WTC11 (cell line): ENCODE measurements around the gene ZNF804B.

Experiments used
- ETV6 ChIP-seq: sonication (generic); formaldehyde crosslinking; IDR thresholded peaks from 2 replicates; pipeline ENCODE4 v1.8.1; 2022; ENCODE audit warnings: mild to moderate bottlenecking, missing genetic modification reagents
- FOXJ3 ChIP-seq: sonication (generic); formaldehyde crosslinking; IDR thresholded peaks from 2 replicates; pipeline ENCODE4 v1.9.0; 2021; ENCODE audit warnings: missing genetic modification reagents, mild to moderate bottlenecking, borderline replicate concordance
- HMGA2 ChIP-seq: fragments of 250-450 bp; sonication (Bioruptor Pico); IDR thresholded peaks from 2 replicates; pipeline ENCODE4 v1.4.0; 2021; ENCODE audit warnings: mild to moderate bottlenecking, moderate library complexity
- JUN ChIP-seq: sonication (generic); formaldehyde crosslinking; IDR thresholded peaks from 2 replicates; pipeline ENCODE4 v1.8.0; 2023; ENCODE audit warnings: mild to moderate bottlenecking, missing genetic modification reagents
- MYBL2 ChIP-seq: sonication (generic); formaldehyde crosslinking; IDR thresholded peaks from 2 replicates; pipeline ENCODE4 v1.8.1; 2023; ENCODE audit warnings: mild to moderate bottlenecking, moderate library complexity, missing genetic modification reagents
- NR2C2 ChIP-seq: sonication (generic); formaldehyde crosslinking; IDR thresholded peaks from 2 replicates; pipeline ENCODE4 v1.8.0; 2022; ENCODE audit warnings: mild to moderate bottlenecking, missing genetic modification reagents
- TCF7 ChIP-seq: sonication (generic); formaldehyde crosslinking; IDR thresholded peaks from 2 replicates; pipeline ENCODE4 v1.8.0; 2022; ENCODE audit warnings: mild to moderate bottlenecking, low read depth, missing genetic modification reagents, moderate library complexity
- TP53 ChIP-seq: sonication (generic); formaldehyde crosslinking; IDR thresholded peaks from 2 replicates; pipeline ENCODE4 v1.8.1; 2023; ENCODE audit warnings: mild to moderate bottlenecking, missing genetic modification reagents
- TF ChIP-seq, protein P1 (sequence below): fragments of 200-600 bp; IDR thresholded peaks from 2 replicates; pipeline ENCODE4 v1.8.0; 2022; ENCODE audit warnings: antibody characterized with exemption
- TF ChIP-seq, protein P2 (sequence below): sonication (generic); formaldehyde crosslinking; IDR thresholded peaks from 2 replicates; pipeline ENCODE4 v1.8.0; 2022; ENCODE audit warnings: mild to moderate bottlenecking, missing genetic modification reagents
- TF ChIP-seq, protein P3 (sequence below): sonication (generic); formaldehyde crosslinking; IDR thresholded peaks from 2 replicates; pipeline ENCODE4 v1.8.0; 2023; ENCODE audit warnings: missing genetic modification reagents
- TF ChIP-seq, protein P4 (sequence below): sonication (generic); formaldehyde crosslinking; IDR thresholded peaks from 2 replicates; pipeline ENCODE4 v1.8.1; 2023; ENCODE audit warnings: mild to moderate bottlenecking, missing genetic modification reagents, borderline replicate concordance
- TF ChIP-seq, protein P5 (sequence below): sonication (generic); formaldehyde crosslinking; IDR thresholded peaks from 2 replicates; pipeline ENCODE4 v1.8.1; 2022; ENCODE audit warnings: mild to moderate bottlenecking, missing genetic modification reagents, moderate library complexity, borderline replicate concordance
- TF ChIP-seq, protein P6 (sequence below): sonication (generic); formaldehyde crosslinking; IDR thresholded peaks from 2 replicates; pipeline ENCODE4 v1.8.0; 2022; ENCODE audit warnings: mild to moderate bottlenecking, missing genetic modification reagents

DNA sequence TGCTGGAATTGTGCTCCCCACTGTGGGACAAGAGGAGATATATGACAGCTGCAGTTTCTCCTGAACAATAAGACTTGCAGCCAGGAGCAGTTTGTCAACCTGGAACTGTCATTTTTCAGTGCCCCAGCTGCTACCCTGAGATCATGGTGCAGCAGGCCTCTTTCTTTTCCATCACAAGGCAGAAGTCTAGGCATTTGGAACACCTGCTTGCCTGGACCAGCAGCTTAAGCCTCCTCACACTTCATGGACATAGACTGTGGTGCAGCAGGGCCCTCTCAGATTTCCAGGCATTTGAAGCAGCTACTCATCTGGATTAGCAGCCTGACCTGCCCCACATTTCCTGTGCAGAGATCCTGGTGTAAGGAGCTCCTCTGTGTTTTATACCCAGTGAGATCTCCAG is 486.7 kb downstream of the ZNF804B start:
- TF ChIP-seq TCF7 (CRISPR knock-in tag) (no peak), ETV6 (CRISPR knock-in tag) (no peak), TP53 (CRISPR knock-in tag) (no peak), MYBL2 (no peak), JUN (CRISPR knock-in tag) (no peak), HMGA2 (CRISPR knock-in tag) (no peak), FOXJ3 (no peak), NR2C2 (CRISPR knock-in tag) (no peak)
- TF ChIP-seq, protein P1, sequence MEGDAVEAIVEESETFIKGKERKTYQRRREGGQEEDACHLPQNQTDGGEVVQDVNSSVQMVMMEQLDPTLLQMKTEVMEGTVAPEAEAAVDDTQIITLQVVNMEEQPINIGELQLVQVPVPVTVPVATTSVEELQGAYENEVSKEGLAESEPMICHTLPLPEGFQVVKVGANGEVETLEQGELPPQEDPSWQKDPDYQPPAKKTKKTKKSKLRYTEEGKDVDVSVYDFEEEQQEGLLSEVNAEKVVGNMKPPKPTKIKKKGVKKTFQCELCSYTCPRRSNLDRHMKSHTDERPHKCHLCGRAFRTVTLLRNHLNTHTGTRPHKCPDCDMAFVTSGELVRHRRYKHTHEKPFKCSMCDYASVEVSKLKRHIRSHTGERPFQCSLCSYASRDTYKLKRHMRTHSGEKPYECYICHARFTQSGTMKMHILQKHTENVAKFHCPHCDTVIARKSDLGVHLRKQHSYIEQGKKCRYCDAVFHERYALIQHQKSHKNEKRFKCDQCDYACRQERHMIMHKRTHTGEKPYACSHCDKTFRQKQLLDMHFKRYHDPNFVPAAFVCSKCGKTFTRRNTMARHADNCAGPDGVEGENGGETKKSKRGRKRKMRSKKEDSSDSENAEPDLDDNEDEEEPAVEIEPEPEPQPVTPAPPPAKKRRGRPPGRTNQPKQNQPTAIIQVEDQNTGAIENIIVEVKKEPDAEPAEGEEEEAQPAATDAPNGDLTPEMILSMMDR = no peak
- TF ChIP-seq, protein P2, sequence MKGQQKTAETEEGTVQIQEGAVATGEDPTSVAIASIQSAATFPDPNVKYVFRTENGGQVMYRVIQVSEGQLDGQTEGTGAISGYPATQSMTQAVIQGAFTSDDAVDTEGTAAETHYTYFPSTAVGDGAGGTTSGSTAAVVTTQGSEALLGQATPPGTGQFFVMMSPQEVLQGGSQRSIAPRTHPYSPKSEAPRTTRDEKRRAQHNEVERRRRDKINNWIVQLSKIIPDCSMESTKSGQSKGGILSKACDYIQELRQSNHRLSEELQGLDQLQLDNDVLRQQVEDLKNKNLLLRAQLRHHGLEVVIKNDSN (CRISPR knock-in tag) = no peak
- TF ChIP-seq, protein P3, sequence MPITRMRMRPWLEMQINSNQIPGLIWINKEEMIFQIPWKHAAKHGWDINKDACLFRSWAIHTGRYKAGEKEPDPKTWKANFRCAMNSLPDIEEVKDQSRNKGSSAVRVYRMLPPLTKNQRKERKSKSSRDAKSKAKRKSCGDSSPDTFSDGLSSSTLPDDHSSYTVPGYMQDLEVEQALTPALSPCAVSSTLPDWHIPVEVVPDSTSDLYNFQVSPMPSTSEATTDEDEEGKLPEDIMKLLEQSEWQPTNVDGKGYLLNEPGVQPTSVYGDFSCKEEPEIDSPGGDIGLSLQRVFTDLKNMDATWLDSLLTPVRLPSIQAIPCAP (CRISPR knock-in tag) = no peak
- TF ChIP-seq, protein P4, sequence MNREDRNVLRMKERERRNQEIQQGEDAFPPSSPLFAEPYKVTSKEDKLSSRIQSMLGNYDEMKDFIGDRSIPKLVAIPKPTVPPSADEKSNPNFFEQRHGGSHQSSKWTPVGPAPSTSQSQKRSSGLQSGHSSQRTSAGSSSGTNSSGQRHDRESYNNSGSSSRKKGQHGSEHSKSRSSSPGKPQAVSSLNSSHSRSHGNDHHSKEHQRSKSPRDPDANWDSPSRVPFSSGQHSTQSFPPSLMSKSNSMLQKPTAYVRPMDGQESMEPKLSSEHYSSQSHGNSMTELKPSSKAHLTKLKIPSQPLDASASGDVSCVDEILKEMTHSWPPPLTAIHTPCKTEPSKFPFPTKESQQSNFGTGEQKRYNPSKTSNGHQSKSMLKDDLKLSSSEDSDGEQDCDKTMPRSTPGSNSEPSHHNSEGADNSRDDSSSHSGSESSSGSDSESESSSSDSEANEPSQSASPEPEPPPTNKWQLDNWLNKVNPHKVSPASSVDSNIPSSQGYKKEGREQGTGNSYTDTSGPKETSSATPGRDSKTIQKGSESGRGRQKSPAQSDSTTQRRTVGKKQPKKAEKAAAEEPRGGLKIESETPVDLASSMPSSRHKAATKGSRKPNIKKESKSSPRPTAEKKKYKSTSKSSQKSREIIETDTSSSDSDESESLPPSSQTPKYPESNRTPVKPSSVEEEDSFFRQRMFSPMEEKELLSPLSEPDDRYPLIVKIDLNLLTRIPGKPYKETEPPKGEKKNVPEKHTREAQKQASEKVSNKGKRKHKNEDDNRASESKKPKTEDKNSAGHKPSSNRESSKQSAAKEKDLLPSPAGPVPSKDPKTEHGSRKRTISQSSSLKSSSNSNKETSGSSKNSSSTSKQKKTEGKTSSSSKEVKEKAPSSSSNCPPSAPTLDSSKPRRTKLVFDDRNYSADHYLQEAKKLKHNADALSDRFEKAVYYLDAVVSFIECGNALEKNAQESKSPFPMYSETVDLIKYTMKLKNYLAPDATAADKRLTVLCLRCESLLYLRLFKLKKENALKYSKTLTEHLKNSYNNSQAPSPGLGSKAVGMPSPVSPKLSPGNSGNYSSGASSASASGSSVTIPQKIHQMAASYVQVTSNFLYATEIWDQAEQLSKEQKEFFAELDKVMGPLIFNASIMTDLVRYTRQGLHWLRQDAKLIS = no peak
- TF ChIP-seq, protein P5, sequence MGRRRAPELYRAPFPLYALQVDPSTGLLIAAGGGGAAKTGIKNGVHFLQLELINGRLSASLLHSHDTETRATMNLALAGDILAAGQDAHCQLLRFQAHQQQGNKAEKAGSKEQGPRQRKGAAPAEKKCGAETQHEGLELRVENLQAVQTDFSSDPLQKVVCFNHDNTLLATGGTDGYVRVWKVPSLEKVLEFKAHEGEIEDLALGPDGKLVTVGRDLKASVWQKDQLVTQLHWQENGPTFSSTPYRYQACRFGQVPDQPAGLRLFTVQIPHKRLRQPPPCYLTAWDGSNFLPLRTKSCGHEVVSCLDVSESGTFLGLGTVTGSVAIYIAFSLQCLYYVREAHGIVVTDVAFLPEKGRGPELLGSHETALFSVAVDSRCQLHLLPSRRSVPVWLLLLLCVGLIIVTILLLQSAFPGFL (CRISPR knock-in tag) = no peak
- TF ChIP-seq, protein P6, sequence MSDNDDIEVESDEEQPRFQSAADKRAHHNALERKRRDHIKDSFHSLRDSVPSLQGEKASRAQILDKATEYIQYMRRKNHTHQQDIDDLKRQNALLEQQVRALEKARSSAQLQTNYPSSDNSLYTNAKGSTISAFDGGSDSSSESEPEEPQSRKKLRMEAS (CRISPR knock-in tag) = no peak
